ENCODE data around the gene RAMP3.
A peak's percentile ranks its signal among the peaks of the same experiment; 100 is the strongest.
"Not testable (repeated sequence)": the region's sequence is repeated elsewhere in the genome, so short reads cannot be mapped to it uniquely, and the experiment has no call there.

The RAMP3 gene

DNA sequence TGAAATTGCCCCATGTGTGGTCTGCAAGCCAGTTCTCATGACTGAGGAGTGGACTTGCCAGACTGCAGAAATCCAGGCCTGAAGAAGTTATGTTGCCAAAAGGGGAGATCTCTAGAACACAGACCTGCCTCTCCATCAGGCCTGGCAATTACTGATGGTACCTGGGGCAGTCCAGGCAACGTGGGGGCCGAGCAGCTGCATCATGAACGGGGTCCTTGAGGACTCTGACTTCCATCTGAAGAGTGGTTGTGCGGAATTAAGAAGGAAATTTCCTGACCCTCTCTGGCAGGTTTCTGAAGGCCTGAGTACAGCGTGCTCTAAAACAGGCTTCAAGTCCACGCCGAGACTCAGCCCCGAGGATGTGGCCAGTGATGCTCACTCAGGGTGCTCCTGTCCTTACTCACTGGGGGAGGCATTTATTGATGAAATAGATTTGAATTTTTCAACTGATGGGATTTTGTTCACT is 30.4 kb downstream of the RAMP3 start:
- H3K27ac Mint-ChIP-seq: no peak overlapping the region

DNA sequence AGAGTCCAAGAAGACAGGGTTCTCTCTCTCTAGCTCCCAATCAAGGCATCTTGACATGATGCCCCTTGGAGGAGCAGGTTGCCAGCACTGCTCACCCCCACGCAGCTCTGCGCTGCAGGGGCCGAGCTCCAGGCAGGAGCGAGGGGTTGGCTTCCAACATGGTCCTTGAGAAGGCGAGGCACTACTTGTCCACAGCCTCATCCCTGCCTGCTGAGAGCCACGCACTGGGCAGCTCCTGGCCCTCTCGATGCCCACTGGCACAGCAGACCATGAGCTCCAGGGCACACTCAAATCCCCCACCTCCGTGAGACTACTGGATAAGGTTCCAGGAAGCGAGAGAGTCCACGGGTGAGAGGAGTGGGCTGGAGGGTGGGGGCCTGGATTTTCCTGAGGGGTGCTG is 31.1 kb downstream of the RAMP3 start:
- peak overlapping the region in 1 of 2 donors; percentile 88 for H3K27ac Mint-ChIP-seq
- peaks cover 32% of the 10 kb centered on the region for H3K27me3 Mint-ChIP-seq
- DNase-seq (no peak), ATAC-seq (no peak)
- H3K9me3 Mint-ChIP-seq: peaks cover 7 to 15% of the 10 kb centered on the region in 2 donors
- H3K4me1 Mint-ChIP-seq: peaks cover 12% of the 10 kb centered on the region
- no peak overlapping the region for H3K4me3 Mint-ChIP-seq

More for the DNA sequence above, 30.4 kb downstream of the RAMP3 start:
- Mint-ChIP-seq H3K4me3 (no peak overlapping the region), H3K4me1 (peaks cover 7% of the 10 kb centered on the region), H3K27me3 (peaks cover 32% of the 10 kb centered on the region), H3K9me3 (peaks cover 7 to 14% of the 10 kb centered on the region in 2 donors)
- DNase-seq (no peak), ATAC-seq (no peak)

DNA sequence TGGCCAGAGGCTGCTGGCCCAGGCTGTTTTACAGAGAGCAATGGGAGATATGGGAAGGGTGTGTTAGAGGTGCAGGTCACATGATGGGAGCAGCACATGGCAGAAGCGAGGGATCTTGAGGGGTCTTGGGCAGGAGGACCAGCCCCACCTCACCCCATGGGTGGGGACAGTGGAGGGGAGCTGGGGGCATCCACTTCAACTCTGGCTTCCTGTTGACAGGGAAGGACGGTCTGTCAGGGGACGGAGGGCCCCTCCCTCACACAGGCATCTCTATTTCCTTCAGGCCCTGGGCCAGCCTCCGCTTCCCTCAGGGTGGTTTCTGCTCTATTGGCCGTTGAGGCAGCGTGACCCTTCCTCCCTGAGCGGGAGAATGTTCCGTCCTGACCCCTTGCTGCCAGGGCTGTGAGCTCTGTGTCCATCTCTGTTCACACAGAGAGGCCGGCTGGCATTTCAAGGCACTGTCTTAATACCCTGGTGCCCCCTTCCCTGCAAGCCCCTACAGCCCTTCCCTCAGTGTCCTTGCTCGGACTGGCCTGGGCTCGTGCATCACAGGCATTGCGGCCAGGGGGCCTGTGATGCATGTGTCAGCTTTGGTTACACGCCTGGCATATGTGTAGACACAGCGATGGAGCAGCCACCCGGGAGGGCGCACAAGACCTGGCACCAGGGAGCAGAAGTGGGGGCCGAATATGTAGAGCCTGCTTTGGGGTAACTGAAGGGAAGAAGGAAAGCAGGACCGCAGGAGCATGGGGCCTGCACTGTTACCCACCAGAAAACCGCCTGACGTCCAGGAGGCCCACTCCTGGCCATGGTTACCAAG is 31.8 kb downstream of the RAMP3 start:
- Mint-ChIP-seq H3K9me3 (peaks cover 7 to 15% of the 10 kb centered on the region in 2 donors), H3K4me3 (no peak overlapping the region), H3K4me1 (peaks cover 14% of the 10 kb centered on the region), H3K27ac (peak overlapping the region in 1 of 2 donors; percentile 88), H3K27me3 (peaks cover 35% of the 10 kb centered on the region)
- no peak for DNase-seq
- ATAC-seq: peak; percentile 20

DNA sequence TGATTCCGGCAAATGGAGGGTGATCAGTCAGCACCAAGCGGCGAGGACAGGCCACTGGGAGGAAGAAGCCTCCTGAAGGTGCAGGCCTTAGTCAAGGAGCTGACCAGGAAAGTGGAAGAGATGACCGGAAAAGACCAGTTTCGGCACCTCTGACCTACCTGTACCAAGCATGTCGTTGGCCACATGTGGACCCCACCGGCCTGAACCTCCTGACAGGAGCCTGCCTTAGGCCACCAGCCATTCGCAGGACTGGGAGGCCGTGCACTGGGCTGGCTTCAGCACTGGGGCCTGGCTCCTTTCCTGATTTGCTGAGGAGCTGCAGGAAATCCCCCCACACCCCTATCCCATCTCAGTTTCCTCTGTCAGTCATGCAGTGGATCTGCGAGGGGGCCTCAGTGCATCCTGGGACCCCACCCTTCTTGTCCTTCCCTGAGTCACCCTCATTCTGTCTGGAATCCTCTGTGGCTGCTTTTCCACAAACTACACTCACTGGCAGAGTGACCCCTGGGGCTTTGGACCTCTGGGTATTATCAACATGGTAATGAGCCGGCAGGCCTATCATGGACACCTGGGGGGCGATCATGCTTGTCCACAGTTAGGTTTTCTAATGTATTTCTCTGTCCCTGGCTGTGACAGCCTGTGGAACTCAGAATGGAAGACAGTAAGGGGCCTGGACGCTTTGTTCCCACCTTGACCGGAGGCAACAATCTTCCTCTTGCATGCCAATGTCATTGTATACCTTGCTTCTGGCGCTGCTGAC is 33.0 kb downstream of the RAMP3 start:
- peaks cover 26% of the 10 kb centered on the region for H3K4me1 Mint-ChIP-seq
- DNase-seq: no peak
- no peak for ATAC-seq
- H3K9me3 Mint-ChIP-seq: peaks cover 7 to 15% of the 10 kb centered on the region in 2 donors
- peaks cover 44% of the 10 kb centered on the region for H3K27me3 Mint-ChIP-seq
- H3K27ac Mint-ChIP-seq: no peak overlapping the region
- no peak overlapping the region for H3K4me3 Mint-ChIP-seq

DNA sequence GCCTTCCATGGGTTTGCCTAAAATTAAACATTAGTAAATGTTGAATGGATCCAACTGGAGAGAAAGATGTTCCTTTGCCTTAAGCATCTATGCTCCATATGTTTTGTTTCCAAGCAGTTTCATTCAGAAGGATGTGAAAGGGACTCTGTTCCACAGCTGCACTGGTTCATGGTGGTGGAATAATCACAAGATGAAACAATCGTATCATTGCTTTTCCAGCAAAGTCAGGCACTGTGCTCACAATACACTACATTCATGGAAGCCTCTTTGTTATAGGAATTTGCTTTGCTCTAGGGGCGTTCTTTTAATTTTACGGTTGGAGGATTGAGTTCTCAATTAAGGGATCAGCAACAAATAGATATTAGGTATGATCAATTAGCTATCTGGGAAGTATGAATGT is 33.8 kb downstream of the RAMP3 start:
- no peak overlapping the region for H3K4me3 Mint-ChIP-seq
- ATAC-seq (no peak), DNase-seq (no peak)
- H3K27ac Mint-ChIP-seq: no peak overlapping the region
- H3K4me1 Mint-ChIP-seq: peaks cover 34% of the 10 kb centered on the region
- peaks cover 7 to 15% of the 10 kb centered on the region in 2 donors for H3K9me3 Mint-ChIP-seq
- H3K27me3 Mint-ChIP-seq: peaks cover 44% of the 10 kb centered on the region

DNA sequence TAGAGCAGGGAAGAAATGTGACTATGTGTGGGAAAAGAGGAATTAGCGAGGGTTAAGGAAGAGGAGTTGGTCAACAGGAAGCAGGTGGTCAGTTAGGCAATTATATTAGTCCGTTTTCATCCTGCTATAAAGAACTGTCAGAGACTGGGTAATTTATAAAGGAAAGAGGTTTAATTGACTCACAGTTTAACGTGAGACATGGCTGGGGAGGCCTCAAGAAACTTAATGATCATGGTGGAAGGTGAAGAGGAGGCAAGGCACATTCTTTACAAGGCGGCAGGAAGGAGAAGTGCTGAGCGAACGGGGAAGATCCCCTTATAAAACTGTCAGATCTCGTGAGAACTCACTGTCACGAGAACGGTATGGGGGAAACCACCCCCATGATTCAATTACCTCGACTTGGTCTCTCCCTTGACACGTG is 35.0 kb downstream of the RAMP3 start:
- no peak overlapping the region for H3K4me3 Mint-ChIP-seq
- no peak for DNase-seq
- peak overlapping the region in 1 of 2 donors; percentile 1 for H3K27ac Mint-ChIP-seq
- peaks cover 37% of the 10 kb centered on the region for H3K27me3 Mint-ChIP-seq
- no peak for ATAC-seq
- peaks cover 7 to 15% of the 10 kb centered on the region in 2 donors for H3K9me3 Mint-ChIP-seq
- peaks cover 47% of the 10 kb centered on the region for H3K4me1 Mint-ChIP-seq

DNA sequence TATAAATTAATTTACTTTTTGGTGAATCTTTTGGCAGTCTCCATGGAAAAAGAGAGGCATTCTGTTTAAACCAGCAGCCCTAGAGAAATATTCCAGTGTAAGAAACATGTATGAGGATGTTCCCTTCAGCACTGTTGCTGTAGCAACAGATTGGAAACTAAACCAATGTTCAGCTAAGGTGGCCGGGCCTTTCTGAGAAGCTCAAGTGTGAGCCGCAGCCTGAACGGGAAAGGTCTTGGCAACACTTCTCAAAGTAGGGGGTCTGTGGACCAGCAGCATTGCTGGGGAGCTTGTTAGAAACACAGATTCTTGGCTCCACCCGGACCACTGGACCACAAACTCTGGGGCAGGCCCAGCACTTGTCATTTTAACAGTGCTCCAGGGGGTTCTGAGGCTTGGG is 36.2 kb downstream of the RAMP3 start:
- no peak for DNase-seq
- Mint-ChIP-seq H3K9me3 (peaks cover 7 to 15% of the 10 kb centered on the region in 2 donors), H3K27ac (no peak overlapping the region), H3K27me3 (peaks cover 37% of the 10 kb centered on the region), H3K4me1 (peaks cover 55% of the 10 kb centered on the region), H3K4me3 (no peak overlapping the region)
- ATAC-seq: no peak

DNA sequence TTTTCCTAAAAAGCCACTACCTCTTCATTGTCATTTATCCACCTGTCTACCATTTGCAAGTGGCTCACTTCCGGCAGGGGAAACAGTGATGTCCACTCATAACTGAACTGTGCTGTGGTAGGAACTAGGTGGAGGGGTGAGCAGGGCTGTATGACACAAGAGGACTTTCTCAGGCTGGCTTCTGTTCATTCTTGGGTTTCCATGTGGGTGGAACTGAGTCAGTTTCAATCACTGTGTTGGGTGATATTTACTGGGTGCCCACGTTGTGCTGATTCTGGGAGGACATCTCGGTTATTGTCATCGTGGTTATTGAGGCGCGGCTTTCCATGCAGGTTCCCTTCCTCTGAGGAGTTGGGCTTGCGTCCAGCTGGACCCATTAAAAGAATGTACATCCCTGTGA is 38.8 kb downstream of the RAMP3 start:
- DNase-seq (peak; percentile 65 to 85), ATAC-seq (peak; percentile 99)
- peaks cover 42% of the 10 kb centered on the region for H3K27me3 Mint-ChIP-seq
- H3K4me1 Mint-ChIP-seq: peaks cover 73% of the 10 kb centered on the region
- H3K27ac Mint-ChIP-seq: no peak overlapping the region
- peaks cover 7 to 15% of the 10 kb centered on the region in 2 donors for H3K9me3 Mint-ChIP-seq
- H3K4me3 Mint-ChIP-seq: peak overlapping the region; percentile 30 to 48

DNA sequence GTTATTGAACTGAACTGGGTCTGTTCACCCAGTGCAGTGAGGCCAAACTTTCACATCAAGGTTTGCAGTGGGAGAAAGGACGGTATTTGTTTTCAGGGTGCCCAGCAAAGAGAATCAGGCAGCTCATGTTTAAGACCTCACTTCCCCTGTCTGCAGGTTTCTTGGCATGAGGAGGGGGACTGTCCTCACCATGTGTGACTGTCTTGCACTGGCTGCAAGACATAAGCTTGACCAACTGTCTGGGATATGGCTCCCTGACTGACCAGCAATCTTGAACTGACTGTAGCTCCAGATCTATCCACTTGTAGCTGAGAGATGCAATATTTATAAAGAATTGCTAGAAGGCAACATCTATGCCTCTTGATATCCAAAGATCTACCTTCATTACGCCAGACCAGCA is 39.9 kb downstream of the RAMP3 start:
- Mint-ChIP-seq H3K4me3 (no peak overlapping the region), H3K27me3 (peaks cover 39% of the 10 kb centered on the region), H3K9me3 (peaks cover 5 to 6% of the 10 kb centered on the region in 2 donors), H3K27ac (no peak overlapping the region), H3K4me1 (peaks cover 71% of the 10 kb centered on the region)
- DNase-seq: no peak
- no peak for ATAC-seq

DNA sequence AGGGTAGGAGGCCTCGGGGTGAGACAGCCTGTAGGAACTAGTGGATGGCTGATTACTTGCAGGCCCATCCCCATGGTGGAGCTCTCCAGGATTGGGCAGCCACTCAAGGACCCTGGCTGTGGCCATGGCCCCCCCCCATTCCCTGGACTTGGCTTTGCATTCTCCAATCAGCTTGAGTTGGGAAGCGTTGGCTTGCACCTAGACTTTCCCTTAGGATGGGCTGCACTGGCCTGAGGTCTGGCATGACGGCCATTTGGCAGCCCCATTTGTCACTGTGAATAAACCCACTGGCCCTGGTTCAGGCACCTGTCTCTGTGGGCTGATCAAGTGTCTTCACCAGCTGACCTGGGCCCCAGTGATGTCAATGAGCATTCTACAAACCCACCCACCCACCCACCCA is 41.4 kb downstream of the RAMP3 start:
- ATAC-seq: no peak
- peaks cover 33% of the 10 kb centered on the region for H3K27me3 Mint-ChIP-seq
- peaks cover 76% of the 10 kb centered on the region for H3K4me1 Mint-ChIP-seq
- no peak overlapping the region for H3K27ac Mint-ChIP-seq
- H3K9me3 Mint-ChIP-seq: no peaks in the 10 kb centered on the region
- DNase-seq: no peak
- H3K4me3 Mint-ChIP-seq: peak overlapping the region in 1 of 2 donors; percentile 40

DNA sequence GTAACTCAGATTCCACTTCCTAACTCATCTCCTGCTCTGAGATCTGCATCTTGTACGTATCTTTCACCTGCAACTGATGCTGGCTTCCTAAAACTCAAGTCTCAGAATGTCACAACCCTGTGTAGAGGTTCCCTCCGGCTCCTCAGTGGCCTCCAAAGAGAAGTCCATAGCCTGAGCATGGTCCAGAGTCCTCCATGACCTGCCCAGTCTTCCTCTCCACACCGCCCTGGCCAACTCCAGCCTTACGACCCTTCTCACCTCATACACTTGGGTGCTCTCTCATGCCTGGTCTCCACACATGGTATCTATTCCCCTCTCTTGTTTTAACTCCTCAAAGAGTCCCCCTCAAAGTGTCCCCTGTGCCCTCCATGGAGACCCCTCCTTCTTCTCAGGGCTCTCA is 41.9 kb downstream of the RAMP3 start:
- DNase-seq: no peak
- no peak for ATAC-seq
- Mint-ChIP-seq H3K4me1 (peaks cover 79% of the 10 kb centered on the region), H3K27ac (peak overlapping the region in 1 of 2 donors; percentile 10), H3K4me3 (peak overlapping the region in 1 of 2 donors; percentile 24), H3K27me3 (peaks cover 29% of the 10 kb centered on the region), H3K9me3 (no peaks in the 10 kb centered on the region)

DNA sequence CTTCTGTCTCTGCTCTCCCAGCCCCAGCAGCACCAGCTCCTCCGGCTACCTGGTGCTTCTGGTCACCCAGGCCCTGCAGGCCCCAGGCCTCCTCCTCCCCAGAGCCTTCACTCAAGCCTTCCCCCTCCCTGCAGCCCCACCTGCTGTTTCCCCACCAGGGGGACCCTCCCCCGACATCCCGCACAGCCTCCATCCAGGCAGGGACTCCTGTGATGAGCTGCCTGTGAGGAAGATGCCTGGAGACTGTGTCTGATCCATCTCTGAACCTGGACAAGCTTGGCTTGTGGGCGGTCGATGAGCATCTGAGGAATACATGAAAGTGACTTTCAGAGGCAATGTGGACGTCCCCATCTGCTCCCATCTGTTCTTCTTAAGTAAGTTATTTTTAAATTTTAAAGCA is 45.0 kb downstream of the RAMP3 start:
- H3K4me1 Mint-ChIP-seq: peaks cover 64% of the 10 kb centered on the region
- peak overlapping the region; percentile 76 to 91 for H3K27ac Mint-ChIP-seq
- no peak for ATAC-seq
- peaks cover 36% of the 10 kb centered on the region for H3K27me3 Mint-ChIP-seq
- no peaks in the 10 kb centered on the region for H3K9me3 Mint-ChIP-seq
- H3K4me3 Mint-ChIP-seq: no peak overlapping the region
- DNase-seq: no peak

DNA sequence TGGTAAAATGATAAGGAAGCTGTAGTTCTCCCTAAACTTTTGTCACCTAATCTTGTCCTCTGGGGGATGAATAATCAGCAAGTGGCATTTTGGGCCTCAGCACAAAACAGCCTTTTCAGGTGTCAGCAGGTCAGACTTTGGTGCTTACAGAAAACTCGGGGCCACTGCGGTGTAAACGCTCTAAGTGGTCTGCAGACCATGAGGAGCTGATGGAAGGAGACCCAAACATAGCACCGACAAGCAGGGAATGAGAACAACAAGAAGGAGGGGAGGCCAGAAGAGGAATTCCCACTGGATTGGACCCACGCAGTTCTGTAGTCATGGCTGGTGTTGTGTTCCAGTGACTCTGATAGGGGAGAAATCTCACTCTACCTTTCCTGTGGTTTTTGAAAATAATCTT is 45.4 kb downstream of the RAMP3 start:
- Mint-ChIP-seq H3K27ac (peak overlapping the region; percentile 49 to 91), H3K9me3 (no peaks in the 10 kb centered on the region), H3K4me3 (no peak overlapping the region), H3K4me1 (peaks cover 59% of the 10 kb centered on the region), H3K27me3 (peaks cover 41% of the 10 kb centered on the region)
- DNase-seq: no peak
- ATAC-seq: no peak

DNA sequence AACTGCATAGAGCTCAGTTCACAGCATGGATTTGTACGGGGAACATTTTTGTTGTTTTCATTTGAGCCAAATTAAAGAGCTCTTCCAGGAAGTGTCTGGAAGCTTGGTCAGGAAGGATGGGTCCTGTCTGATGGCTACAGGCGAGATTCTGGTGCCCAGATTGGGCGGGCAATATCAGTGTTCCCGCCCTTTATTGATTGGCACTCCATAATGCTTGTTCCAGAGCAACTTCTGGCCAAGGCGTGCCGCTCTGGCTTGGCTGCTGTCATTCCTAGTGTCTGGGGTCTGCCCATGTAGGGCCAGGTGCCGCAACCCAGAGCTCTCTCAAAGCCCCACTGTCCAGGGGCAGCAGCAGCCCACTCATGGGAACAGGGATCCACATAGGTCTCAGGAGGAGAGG is 45.9 kb downstream of the RAMP3 start:
- peaks cover 57% of the 10 kb centered on the region for H3K4me1 Mint-ChIP-seq
- peak; percentile 2 for ATAC-seq
- H3K27ac Mint-ChIP-seq: peak overlapping the region; percentile 49 to 91
- peak overlapping the region in 1 of 2 donors; percentile 56 for H3K4me3 Mint-ChIP-seq
- H3K27me3 Mint-ChIP-seq: peaks cover 45% of the 10 kb centered on the region
- DNase-seq: no peak
- H3K9me3 Mint-ChIP-seq: no peaks in the 10 kb centered on the region

DNA sequence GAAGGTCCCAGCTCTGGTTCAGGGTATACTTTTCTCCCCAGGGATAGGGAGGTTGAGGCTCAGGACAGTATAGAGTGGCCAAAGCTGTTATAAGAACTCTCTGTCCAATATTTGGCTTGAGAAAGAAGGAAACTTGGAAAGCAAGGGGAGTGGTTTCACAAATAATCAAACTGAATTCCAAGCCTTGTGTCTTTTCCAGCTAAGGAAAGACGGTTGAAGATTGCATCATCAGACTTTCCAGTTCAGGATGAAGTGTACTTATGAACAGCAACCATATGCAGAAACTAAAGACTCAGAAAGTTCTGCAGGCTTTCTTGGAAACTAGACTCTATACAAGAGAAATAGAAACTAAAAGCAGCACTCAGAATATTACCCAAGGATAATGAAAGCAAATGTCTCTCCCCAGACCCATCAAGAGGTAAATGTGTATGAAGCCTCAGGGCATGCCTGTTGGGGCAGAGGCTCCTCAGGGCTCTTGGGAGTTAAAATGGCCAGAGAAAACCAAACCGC is 46.4 kb downstream of the RAMP3 start:
- ATAC-seq (peak; percentile 90), DNase-seq (no peak)
- Mint-ChIP-seq H3K4me3 (peak overlapping the region; percentile 50 to 62), H3K27me3 (peaks cover 50% of the 10 kb centered on the region), H3K27ac (peak overlapping the region; percentile 49 to 91), H3K4me1 (peaks cover 53% of the 10 kb centered on the region), H3K9me3 (no peaks in the 10 kb centered on the region)

DNA sequence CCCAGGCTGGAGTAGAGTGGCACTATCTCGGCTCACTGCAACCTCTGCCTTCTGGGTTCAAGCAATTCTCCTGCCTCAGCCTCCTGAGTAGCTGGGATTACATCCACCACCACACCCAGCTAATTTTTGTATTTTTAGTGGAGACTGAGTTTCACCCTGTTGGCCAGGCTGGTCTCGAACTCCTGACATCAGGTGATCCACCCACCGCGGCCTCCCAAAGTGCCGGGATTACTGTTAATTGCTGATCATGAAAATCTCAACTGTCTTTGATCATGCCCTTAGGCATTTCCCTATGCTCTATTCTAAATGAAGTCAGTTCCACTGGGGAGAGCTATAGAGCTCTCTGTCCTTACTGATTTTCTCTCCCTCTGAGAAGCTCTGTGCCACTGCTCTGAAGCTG is 48.7 kb downstream of the RAMP3 start:
- not testable (repeated sequence) for DNase-seq, ATAC-seq, H3K4me3 Mint-ChIP-seq, H3K9me3 Mint-ChIP-seq
- peaks cover 37% of the 10 kb centered on the region for H3K4me1 Mint-ChIP-seq
- peaks cover 59% of the 10 kb centered on the region for H3K27me3 Mint-ChIP-seq
- H3K27ac Mint-ChIP-seq: peak overlapping the region; percentile 28 to 77
